Stomach (tissue), 9 donors: ENCODE data around the gene PSRC1. TPM values are rescaled to one million over a fixed set of nuclear protein-coding genes. Genes with fewer than 3 reads are reported as not detected.

Source experiments
- DNase-seq, 2 donors: peaks; one replicate each; pipeline versions ENCODE4 v3.0.0 to v3.0.0-alpha.2; 2013 to 2019
- H3K27ac ChIP-seq, 5 donors: fragments of 200-600 bp in 4 of 5; sonication (generic) in 4 of 5; one replicate each; pipeline ENCODE4 v1.5.1; 2013 to 2019; ENCODE audit warnings: mild to moderate bottlenecking in 1 of 5, moderate library complexity in 1 of 5
- H3K27me3 ChIP-seq, 3 donors: fragments of 200-600 bp; sonication (generic); one replicate each; pipeline ENCODE4 v1.5.1; 2017 to 2019; ENCODE audit warnings: mixed run types in 1 of 3
- H3K36me3 ChIP-seq, 4 donors: fragments of 200-600 bp; sonication (generic); 1 replicate in 3 of 4; 2 replicates in 1 of 4; pipeline ENCODE4 v1.5.1; 2016 to 2019
- H3K4me1 ChIP-seq, 4 donors: fragments of 200-600 bp; sonication (generic); one replicate each; pipeline ENCODE4 v1.5.1; 2016 to 2019
- H3K4me3 ChIP-seq, 4 donors: fragments of 200-600 bp; sonication (generic) in 3 of 4; one replicate each; pipeline ENCODE4 v1.5.1; 2016 to 2019; ENCODE audit warnings: mild to moderate bottlenecking in 1 of 4
- H3K9me3 ChIP-seq, 4 donors: fragments of 200-600 bp; sonication (generic); one replicate each; pipeline ENCODE4 v1.5.1; 2016 to 2019
- CTCF ChIP-seq, 7 experiments: fragments of 450-650 bp in 4 of 7; fragments of 200-600 bp in 3 of 7; sonication (generic) in 3 of 7; IDR thresholded peaks; one replicate each; pipeline ENCODE4 v1.5.1; 2016 to 2019; ENCODE audit warnings: antibody characterized with exemption in 7 of 7, control low read depth in 2 of 7, mild to moderate bottlenecking in 1 of 7
- EP300 ChIP-seq: sonication (generic); formaldehyde crosslinking; IDR thresholded peaks from one replicate; pipeline ENCODE4 v1.6.1; 2017; ENCODE audit warnings: antibody characterized with exemption
- POLR2A ChIP-seq, 4 donors: fragments of 450-650 bp; IDR thresholded peaks; one replicate each; pipeline ENCODE4 v1.6.1; 2016; ENCODE audit warnings: antibody characterized with exemption in 4 of 4, control low read depth in 2 of 4, mild to moderate bottlenecking in 1 of 4, moderate library complexity in 1 of 4
- POLR2AphosphoS5 ChIP-seq, 3 donors: sonication (generic); formaldehyde crosslinking; IDR thresholded peaks; one replicate each; pipeline ENCODE4 v1.6.1; 2016; ENCODE audit warnings: antibody characterized with exemption in 3 of 3
- WGBS, 5 donors: extraction: QIAGEN DNeasy Blood & Tissue Kit in 3 of 5; methylation state at CpG; one replicate each; pipeline versions ENCODE4 v1.1.5 to v1.1.7; 2013 to 2018; 5-methylcytosine and 5-hydroxymethylcytosine counted together
- intact Hi-C: fragments of 100-400 bp; cut with DNase I; formaldehyde crosslinking; loops from one replicate; pipeline ENCODE4 v1.15.1; 2023; ENCODE audit warnings: low total_unique reads
- polyA plus RNA-seq, 3 donors: library from polyadenylated mRNA; stranded (reverse); fragments of 200-250 nt; gene quantifications; one replicate each; pipeline ENCODE4 v1.2.3, GENCODE V29; 2013
- total RNA-seq, 5 donors: library from RNA; depleted of rRNA; stranded (reverse); fragments of >200 nt; gene quantifications; one replicate each; pipeline versions ENCODE4 v1.1.0 to v1.2.3, GENCODE V29; 2014 to 2016
- donor health status: healthy with polysubstance abuse.
- donor health status: Bipolar disorder and iron deficiency.
- donor health status: healthy.

The PSRC1 gene
- total and polyA plus RNA-seq, 8 donors: 0.29 to 18.7 (median 3.6) TPM; not detected in 1

- TF ChIP-seq POLR2A (IDR thresholded peaks at IDR 0.05) (no peak), CTCF (IDR thresholded peaks at IDR 0.05) (no peak), POLR2AphosphoS5 (IDR thresholded peaks at IDR 0.05) (no peak), EP300 (no peak)
- 36 to 55% (median 41%) methylated on average over 11 of the region's 11 CpGs for WGBS, 5 donors
- intact Hi-C loops: no loop called here
- no peaks in the 10 kb centered on the region for H3K9me3 ChIP-seq
- H3K27me3 ChIP-seq: peaks cover 0 to 10% (median 0%) of the 10 kb centered on the region in 3 donors
- H3K27ac ChIP-seq: peak overlapping the region in 4 of 5 donors; percentile 4 to 54 (median 53)
- H3K4me1 ChIP-seq: peaks cover 0 to 24% (median 10%) of the 10 kb centered on the region in 4 donors
- H3K36me3 ChIP-seq: no peaks in the 10 kb centered on the region
- H3K4me3 ChIP-seq: no peak overlapping the region
- peak in 1 of 2 donors; percentile 53 for DNase-seq
These were observed 16.0 kb upstream of the PSRC1 start for GRCh38 chr1:109298666-109299557.

- Histone ChIP-seq H3K4me3 (no peak overlapping the region), H3K4me1 (peaks cover 0 to 23% (median 10%) of the 10 kb centered on the region in 4 donors), H3K27ac (no peak overlapping the region), H3K36me3 (no peaks in the 10 kb centered on the region), H3K9me3 (no peaks in the 10 kb centered on the region), H3K27me3 (peaks cover 0 to 10% (median 0%) of the 10 kb centered on the region in 3 donors)
- WGBS, 5 donors: 91 to 94% (median 92%) methylated on average over 16 of the region's 16 CpGs
- TF ChIP-seq EP300: no peak
- TF ChIP-seq POLR2AphosphoS5 (IDR thresholded peaks at IDR 0.05): no peak
- no peak for TF ChIP-seq POLR2A (IDR thresholded peaks at IDR 0.05)
- TF ChIP-seq CTCF (IDR thresholded peaks at IDR 0.05): no peak
- intact Hi-C loops: no loop called here
- DNase-seq: no peak
These were observed 13.8 kb upstream of the PSRC1 start for GRCh38 chr1:109296782-109297181.

GRCh38 chr1:109295712-109296415 lies 12.9 kb upstream of the PSRC1 start:
- H3K36me3 ChIP-seq: no peaks in the 10 kb centered on the region
- 76 to 83% (median 82%) methylated on average over 12 of the region's 12 CpGs for WGBS, 5 donors
- peaks cover 0 to 10% (median 0%) of the 10 kb centered on the region in 3 donors for H3K27me3 ChIP-seq
- H3K4me3 ChIP-seq: no peak overlapping the region
- no peak overlapping the region for H3K27ac ChIP-seq
- DNase-seq: no peak
- intact Hi-C loops: no loop called here
- no peak for TF ChIP-seq EP300
- TF ChIP-seq CTCF (IDR thresholded peaks at IDR 0.05): no peak
- H3K4me1 ChIP-seq: peaks cover 0 to 23% (median 12%) of the 10 kb centered on the region in 4 donors
- H3K9me3 ChIP-seq: no peaks in the 10 kb centered on the region

- Histone ChIP-seq H3K9me3 (no peaks in the 10 kb centered on the region), H3K27ac (no peak overlapping the region), H3K4me1 (peaks cover 0 to 15% (median 12%) of the 10 kb centered on the region in 4 donors), H3K4me3 (no peak overlapping the region), H3K27me3 (peaks cover 0 to 10% (median 0%) of the 10 kb centered on the region in 3 donors), H3K36me3 (no peaks in the 10 kb centered on the region)
- no peak for DNase-seq
- TF ChIP-seq POLR2AphosphoS5 (IDR thresholded peaks at IDR 0.05) (no peak), EP300 (no peak)
- intact Hi-C loops: no loop called here
- WGBS, 5 donors: 56 to 73% (median 69%) methylated on average over 4 of the region's 4 CpGs
These were observed 11.5 kb upstream of the PSRC1 start for GRCh38 chr1:109294481-109294880.
